ENCODE data around the gene B3GALT4.

Gene B3GALT4

DNA sequence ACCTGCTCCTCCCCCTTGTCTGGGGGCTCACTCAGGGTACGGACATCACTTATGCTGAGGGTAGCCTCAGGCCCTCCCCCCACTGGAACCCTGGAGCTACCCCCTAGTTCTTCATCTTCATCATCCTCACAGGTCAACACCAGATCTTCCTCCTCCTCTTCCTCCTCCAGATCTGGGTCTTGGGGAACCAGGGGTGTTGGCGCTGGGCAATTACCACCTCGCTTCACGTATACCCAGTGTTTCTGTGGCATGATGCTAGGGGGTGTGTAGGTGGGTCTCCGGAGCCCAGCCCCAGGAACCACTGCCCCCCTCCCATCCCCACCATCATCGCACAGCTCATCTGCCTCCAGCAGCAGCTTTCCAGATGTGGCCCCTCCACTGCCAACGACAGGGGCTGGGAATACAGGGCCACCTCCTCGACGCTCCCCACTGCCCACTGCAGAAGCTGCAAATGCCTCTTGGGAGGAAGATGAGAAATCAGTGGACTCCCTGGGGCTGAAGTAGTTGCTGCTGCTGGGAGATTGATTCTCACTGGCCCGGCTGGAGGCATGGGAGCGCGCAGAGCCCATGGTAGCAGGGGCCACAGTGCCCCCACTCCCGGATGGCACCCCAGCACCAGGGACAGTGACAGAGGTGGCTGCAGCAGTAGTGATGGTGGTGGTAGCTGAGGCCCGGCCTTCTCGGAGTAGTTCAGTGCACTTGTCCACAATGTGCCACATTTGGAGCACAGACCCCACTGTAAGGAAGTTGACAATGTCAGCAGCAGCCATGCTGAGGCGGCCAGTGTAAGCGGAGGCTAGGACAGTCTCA lies 39.1 kb downstream of the B3GALT4 start:
- no peak for DNase-seq (ENCODE audit: low spot score)

- DNase-seq (ENCODE audit: low spot score), result no peak
Measured at GRCh38 chr6:33316603-33317418, 39.9 kb downstream of the B3GALT4 start.

DNA sequence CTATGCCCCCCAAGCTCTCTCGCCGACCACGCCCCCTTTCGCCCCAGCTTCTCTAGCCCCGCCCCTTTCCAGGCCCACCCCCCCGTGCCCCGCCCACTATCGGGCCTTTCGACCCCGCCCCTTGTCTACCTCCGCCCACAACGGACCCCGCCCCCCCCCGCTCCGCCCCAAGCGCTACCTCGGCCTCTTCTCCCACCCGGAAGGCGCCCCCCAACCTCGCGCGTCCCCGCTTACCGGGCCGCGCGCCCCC lies 40.4 kb downstream of the B3GALT4 start:
- no peak for DNase-seq (ENCODE audit: low spot score)

DNA sequence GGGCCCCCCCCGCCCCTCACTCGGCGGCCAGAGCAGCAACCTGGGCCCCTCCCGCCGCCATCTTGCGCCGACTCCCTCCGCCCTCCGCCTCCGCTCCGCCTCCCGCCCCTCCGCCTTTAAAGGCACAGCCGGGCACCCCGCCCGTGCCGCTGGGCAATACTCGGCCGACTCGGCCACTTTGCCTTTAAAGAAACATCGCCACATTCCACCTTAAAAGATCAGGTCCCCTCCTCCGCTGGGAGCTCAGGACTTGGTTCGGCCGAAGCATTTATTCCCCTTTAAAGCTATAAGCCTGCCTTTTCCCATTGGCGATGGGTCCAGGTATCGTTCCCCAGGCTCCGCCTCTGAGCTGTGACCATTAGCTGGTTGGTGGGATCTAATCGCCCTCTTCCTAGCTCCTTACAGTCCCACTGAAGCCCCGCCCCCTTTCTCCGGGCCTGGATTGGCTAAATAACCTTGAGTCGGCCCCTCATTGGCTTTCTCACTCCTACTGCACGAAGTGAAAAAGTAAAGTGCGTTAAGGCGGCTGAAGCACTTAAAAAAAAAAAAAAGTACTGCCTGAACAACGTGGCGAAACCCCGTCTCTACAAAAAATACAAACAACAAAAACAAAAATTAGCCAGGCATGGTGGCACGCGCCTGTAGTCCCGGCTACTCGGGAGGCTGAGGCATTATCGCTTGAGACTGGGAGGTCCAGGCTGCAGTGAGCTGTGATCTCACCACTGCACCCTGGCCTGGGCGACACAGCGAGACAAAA lies 40.9 kb downstream of the B3GALT4 start, which contains the start of gene ZBTB22:
TSS of gene ZBTB22 (minus strand) at position 76 of the 757 bp plus-strand sequence. CDS start 828 bp downstream, outside the sequence.
- DNase-seq (ENCODE audit: low spot score), result peak; percentile 97

- DNase-seq (ENCODE audit: low spot score), result no peak
Measured at GRCh38 chr6:33318426-33319073, 41.6 kb downstream of the B3GALT4 start.

DNA sequence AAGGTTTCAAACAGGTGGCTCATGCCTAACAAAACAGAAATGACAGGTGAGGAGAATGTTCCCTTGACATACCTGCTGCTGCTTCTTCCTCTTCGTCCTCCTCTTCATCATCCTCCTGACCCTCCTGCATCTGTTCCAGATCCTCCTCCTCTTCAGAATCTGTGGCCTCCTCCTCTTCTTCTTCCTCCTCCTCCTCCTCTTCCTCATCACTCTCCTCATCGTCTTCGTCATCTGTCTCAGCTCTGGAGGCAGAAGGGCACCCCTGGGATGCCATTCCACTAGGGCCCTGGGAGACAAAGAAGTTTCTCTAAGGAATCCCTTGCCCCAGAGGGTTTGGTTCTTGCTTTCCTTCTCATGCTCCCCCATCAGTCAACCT lies 43.0 kb downstream of the B3GALT4 start:
- no peak for DNase-seq (ENCODE audit: low spot score)

GRCh38 chr6:33320315-33321181 lies 43.6 kb downstream of the B3GALT4 start:
- DNase-seq (ENCODE audit: low spot score), result no peak

DNA sequence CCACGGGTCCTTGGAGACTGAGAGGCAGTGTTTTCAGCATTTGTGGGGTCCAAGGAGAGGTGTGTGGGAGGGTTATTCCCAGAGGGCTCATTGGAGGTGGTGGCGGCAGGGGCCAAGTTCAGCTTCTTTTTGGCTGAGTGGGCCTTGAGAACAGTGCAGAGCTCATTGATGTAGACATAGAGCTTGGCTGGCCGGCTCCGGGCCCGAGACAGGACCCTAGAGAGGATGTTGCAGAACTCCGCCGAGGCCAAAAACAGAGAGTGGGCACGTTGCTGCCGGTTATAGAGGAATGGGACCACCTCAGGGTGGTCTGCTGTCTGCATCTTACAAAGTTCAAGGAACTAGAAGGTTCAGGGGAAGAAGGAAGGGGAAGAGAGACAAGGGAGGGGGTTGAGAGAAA lies 44.3 kb downstream of the B3GALT4 start:
- no peak for DNase-seq (ENCODE audit: low spot score)

DNA sequence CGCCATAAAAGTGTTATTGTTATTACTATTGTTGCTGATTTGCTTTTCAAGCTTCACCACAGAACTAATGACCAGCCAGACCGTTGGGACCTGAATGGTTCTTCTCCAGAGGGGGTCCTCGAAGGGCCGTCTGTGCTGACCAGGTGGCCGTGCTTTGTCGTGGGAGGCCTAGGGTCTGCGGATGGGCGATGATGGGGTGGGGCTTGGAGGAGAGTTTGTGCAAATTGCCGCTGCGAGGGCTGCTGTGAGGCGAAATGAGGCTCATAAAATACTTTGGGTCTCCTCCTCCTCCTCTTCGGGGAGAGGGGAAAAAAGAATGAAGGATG lies 46.7 kb downstream of the B3GALT4 start:
- DNase-seq (ENCODE audit: low spot score), result no peak

GRCh38 chr6:33324125-33324524 lies 47.2 kb downstream of the B3GALT4 start:
- DNase-seq (ENCODE audit: low spot score), result no peak

Measured in kidney capillary endothelial cell (primary cell).